ENCODE measurements around the gene ZNF672. TPM values are rescaled to one million over a fixed set of nuclear protein-coding genes. Genes with fewer than 3 reads are reported as not detected.

The ZNF672 gene
- total and polyA plus RNA-seq, 8 donors = 16.2 to 35.5 (median 20.1) TPM

- intact Hi-C loops (cut with DNase I) = no loop called here
- no peak for ATAC-seq
- H3K36me3 ChIP-seq = peaks cover 0 to 67% of the 10 kb centered on the region in 2 donors
Measured at GRCh38 chr1:248813546-248813945, 24.5 kb upstream of the ZNF672 start.

DNA sequence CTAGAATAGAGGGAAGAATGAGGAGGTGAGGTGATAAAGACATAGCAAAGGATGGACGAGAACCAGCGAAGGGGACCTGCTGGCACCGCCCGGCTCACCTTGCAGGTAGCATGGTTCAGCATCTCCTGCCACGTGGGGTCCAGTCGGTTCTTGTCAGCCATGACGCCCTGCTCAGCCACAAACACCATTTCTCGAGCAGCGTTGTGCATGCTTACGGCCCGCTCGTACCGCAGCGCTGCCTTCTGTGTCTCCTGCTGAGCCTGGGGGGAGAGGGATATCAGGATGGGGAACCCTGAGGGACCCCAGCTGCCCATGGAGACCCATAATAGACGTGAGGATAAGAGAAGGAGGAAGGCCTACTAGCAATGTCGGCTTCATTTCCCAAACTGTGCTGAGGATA, 23.7 kb upstream of the ZNF672 start:
- H3K4me3 ChIP-seq = no peak overlapping the region
- no peaks in the 10 kb centered on the region for H3K27me3 ChIP-seq
- intact Hi-C loops (cut with DNase I) = no loop called here
- peaks cover 0 to 57% of the 10 kb centered on the region in 2 donors for H3K4me1 ChIP-seq
- no peak for ATAC-seq
- H3K36me3 ChIP-seq = peaks cover 0 to 67% of the 10 kb centered on the region in 2 donors
- H3K9me3 ChIP-seq = no peaks in the 10 kb centered on the region
- H3K27ac ChIP-seq = no peak overlapping the region
- no peak for DNase-seq
- TF ChIP-seq, protein P1, sequence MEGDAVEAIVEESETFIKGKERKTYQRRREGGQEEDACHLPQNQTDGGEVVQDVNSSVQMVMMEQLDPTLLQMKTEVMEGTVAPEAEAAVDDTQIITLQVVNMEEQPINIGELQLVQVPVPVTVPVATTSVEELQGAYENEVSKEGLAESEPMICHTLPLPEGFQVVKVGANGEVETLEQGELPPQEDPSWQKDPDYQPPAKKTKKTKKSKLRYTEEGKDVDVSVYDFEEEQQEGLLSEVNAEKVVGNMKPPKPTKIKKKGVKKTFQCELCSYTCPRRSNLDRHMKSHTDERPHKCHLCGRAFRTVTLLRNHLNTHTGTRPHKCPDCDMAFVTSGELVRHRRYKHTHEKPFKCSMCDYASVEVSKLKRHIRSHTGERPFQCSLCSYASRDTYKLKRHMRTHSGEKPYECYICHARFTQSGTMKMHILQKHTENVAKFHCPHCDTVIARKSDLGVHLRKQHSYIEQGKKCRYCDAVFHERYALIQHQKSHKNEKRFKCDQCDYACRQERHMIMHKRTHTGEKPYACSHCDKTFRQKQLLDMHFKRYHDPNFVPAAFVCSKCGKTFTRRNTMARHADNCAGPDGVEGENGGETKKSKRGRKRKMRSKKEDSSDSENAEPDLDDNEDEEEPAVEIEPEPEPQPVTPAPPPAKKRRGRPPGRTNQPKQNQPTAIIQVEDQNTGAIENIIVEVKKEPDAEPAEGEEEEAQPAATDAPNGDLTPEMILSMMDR (IDR thresholded peaks at IDR 0.05) = no peak

More at GRCh38 chr1:248813546-248813945, 24.5 kb upstream of the ZNF672 start:
- Histone ChIP-seq H3K27me3 (no peaks in the 10 kb centered on the region), H3K27ac (no peak overlapping the region), H3K4me3 (no peak overlapping the region), H3K9me3 (no peaks in the 10 kb centered on the region), H3K4me1 (peaks cover 0 to 49% of the 10 kb centered on the region in 2 donors)
- DNase-seq = no peak
- TF ChIP-seq, protein P1 (IDR thresholded peaks at IDR 0.05) = no peak

DNA sequence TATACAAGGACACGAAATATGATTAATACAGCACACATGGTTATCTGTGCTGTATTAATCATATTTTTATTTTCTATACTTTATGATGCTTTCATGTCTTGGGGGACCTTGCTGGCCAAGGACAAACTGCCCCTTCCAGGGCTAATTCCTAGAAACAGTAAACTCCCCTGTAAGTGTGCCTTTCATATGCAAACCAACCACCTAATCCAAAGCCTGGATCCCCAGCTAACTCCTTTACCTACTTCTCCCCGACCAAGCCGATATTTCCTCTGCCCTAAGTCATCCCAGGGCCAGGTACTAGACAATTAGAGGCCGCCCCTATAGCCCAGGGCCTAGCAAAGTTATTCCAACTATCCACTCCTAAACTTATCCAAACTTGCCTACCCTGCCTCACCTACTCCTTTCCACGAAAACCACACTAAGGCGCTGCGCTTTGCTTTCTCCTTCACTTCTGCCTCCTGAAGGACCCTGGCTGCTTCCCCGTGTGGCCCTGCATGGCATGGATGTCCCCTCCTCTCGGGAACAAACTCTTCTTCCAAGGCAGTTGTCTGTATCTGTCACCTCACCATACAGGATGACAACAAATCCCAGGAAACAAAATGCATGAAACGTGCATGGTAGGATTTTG, 22.5 kb upstream of the ZNF672 start:
- TF ChIP-seq, protein P1 (IDR thresholded peaks at IDR 0.05) = no peak
- H3K36me3 ChIP-seq = peaks cover 0 to 76% of the 10 kb centered on the region in 2 donors
- intact Hi-C loops (cut with DNase I) = no loop called here

GRCh38 chr1:248816042-248816851, 21.8 kb upstream of the ZNF672 start:
- Histone ChIP-seq H3K9me3 (no peaks in the 10 kb centered on the region), H3K4me1 (peaks cover 0 to 61% of the 10 kb centered on the region in 2 donors), H3K4me3 (no peak overlapping the region), H3K36me3 (peaks cover 0 to 79% of the 10 kb centered on the region in 2 donors), H3K27me3 (no peaks in the 10 kb centered on the region), H3K27ac (peak overlapping the region in 1 of 2 donors; percentile 82)
- ATAC-seq (no peak), DNase-seq (no peak)
- intact Hi-C loops (cut with DNase I) = no loop called here
- TF ChIP-seq, protein P1 (IDR thresholded peaks at IDR 0.05) = no peak

More for the DNA sequence above, 22.5 kb upstream of the ZNF672 start:
- Histone ChIP-seq H3K27ac (peak overlapping the region in 1 of 2 donors; percentile 82), H3K4me3 (no peak overlapping the region), H3K4me1 (peaks cover 0 to 61% of the 10 kb centered on the region in 2 donors), H3K9me3 (no peaks in the 10 kb centered on the region), H3K27me3 (no peaks in the 10 kb centered on the region)
- no peak for DNase-seq
- ATAC-seq = no peak

GRCh38 chr1:248817065-248817464, 21.0 kb upstream of the ZNF672 start:
- Histone ChIP-seq H3K4me3 (no peak overlapping the region), H3K9me3 (no peaks in the 10 kb centered on the region), H3K27ac (peak overlapping the region in 1 of 2 donors; percentile 82), H3K36me3 (peaks cover 0 to 73% of the 10 kb centered on the region in 2 donors), H3K4me1 (peaks cover 0 to 62% of the 10 kb centered on the region in 2 donors), H3K27me3 (no peaks in the 10 kb centered on the region)
- ATAC-seq (peak; percentile 51), DNase-seq (no peak)
- TF ChIP-seq, protein P1 (IDR thresholded peaks at IDR 0.05) = no peak
- intact Hi-C loops (cut with DNase I) = no loop called here

All from left lung (tissue), 10 donors.